GM10847 (cell line): ENCODE results near the gene DNMBP.

Experiments
- POLR2A ChIP-seq: IDR thresholded peaks from 2 replicates; pipeline ENCODE4 v1.6.1; 2011; ENCODE audit not compliant: insufficient read length; ENCODE audit errors: extremely low read depth

Gene DNMBP

GRCh38 chr10:99914236-99914635 lies 95.5 kb downstream of the DNMBP start:
- TF ChIP-seq POLR2A = no peak

DNA sequence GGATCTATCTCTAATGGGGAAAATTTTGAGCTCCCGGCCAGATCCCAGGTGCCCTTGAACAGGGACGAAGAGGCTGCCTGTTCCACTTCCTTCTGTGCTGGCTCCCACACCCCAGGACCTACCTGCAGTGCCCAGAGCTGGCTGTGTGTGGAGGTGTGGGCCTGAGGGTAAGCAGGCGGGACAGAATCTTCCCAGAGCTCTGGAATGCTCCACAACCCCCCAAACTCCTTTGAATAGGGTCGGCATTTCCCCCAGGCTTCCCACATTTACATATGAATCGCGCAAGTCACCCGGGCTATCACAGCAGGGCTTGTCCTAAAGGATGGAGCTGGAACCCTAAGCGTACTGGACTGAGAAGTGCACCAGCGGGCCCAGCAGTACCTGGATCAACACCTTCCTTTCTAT lies 95.9 kb downstream of the DNMBP start:
- TF ChIP-seq POLR2A = no peak

DNA sequence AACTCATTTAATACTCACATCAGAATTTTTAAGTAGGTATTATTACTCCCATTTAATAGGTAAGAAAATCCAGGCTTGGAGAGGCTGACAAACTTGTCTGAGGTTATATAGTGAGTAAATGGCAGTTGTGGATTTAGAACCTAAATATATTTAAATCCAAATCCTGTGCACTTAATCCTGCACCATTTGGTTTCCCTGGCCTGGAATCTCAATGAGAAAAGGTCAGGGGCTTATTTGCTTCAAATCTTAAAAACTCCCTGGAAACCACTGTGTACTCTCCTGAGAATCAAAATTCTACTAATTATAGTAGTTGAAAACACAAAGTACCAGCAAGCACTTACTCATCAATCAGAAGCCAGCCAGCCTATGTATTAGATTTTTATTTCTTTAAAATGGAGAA lies 97.7 kb downstream of the DNMBP start:
- no peak for TF ChIP-seq POLR2A

DNA sequence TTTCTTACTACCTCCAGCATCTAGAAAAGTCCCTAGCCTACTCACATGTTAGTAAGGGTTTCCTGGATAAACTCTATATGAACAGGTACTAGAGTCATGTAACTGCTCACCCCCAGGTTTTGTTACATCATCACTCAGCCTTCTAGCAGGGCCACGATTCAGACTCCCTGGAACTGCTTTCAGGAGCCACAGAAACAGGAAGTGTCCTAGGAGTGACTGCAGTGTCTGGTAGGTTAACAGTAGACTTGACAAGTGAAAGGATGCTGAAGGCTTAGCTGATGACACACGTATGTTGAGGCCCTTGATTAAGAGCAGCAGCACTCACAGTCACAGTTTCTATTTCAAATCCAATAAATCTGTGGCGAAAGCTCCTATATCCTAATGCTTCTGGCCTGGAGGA lies 101.2 kb downstream of the DNMBP start:
- no peak for TF ChIP-seq POLR2A

DNA sequence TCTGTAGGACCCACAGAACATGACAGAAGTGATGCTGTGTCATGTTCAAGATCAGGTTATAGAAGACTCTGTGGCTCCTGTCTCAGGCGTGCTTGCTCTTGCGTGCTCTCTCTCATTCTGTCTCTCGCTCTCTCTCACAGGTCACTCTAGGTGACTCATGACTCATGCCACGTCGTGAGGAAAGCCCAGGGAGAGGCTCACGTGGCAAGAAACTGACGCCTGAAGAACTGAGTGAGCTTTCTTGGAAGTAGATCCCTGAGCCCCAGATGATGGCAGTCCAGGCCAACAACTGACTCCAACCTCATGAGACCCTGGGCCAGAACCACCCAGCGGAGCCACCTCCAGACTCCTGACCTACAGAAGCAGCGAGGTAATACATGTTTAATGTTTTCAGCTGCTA lies 103.3 kb downstream of the DNMBP start:
- no peak for TF ChIP-seq POLR2A

DNA sequence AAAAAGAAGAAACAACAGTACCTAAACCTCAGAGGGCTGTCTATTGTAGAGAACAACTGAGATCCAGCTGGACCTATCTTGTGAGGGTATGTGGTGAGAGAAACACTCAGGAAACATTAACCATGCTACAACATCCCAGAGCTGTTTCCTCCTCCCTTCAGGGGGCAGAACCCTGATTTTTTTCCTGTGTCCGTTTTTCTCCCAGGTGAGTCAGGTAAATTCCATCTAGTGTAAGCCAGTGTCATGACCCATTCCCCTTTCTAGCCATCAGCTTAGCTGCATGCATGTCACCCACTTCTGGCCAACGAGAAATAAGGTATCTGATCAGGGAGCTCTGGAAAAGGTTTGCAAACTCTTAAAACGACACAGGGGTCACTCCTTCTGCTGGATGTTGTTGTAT lies 103.8 kb downstream of the DNMBP start:
- TF ChIP-seq POLR2A = no peak

GRCh38 chr10:99895867-99896266 lies 113.9 kb downstream of the DNMBP start:
- TF ChIP-seq POLR2A = no peak

DNA sequence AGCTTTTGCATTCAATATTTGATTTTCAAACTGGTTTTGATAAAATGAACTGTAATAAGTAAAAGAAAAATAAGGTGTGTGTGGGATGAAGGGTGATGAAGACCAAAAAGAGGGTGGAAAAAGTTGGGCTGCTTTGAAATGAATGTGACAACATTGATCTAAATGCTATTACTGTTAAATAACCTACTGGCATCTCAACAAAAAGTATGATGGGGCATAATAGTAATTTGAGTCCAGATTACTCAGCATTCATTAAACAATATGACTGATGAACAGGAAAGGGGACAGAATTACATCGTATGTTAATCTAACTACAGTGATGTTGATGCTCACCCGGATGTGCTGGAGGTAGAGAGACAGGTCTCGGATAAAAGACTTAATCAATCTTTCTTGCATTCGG lies 115.1 kb downstream of the DNMBP start:
- no peak for TF ChIP-seq POLR2A

- TF ChIP-seq POLR2A = no peak
Observed at GRCh38 chr10:99888622-99889021, 121.1 kb downstream of the DNMBP start.

GRCh38 chr10:99883523-99883922 lies 126.2 kb downstream of the DNMBP start:
- TF ChIP-seq POLR2A = no peak

- TF ChIP-seq POLR2A = no peak
Observed at GRCh38 chr10:99881371-99881770, 128.4 kb downstream of the DNMBP start.

GRCh38 chr10:99880080-99880835 lies 129.5 kb downstream of the DNMBP start:
- no peak for TF ChIP-seq POLR2A

- no peak for TF ChIP-seq POLR2A
Observed at GRCh38 chr10:99875473-99875872, 134.3 kb downstream of the DNMBP start.

DNA sequence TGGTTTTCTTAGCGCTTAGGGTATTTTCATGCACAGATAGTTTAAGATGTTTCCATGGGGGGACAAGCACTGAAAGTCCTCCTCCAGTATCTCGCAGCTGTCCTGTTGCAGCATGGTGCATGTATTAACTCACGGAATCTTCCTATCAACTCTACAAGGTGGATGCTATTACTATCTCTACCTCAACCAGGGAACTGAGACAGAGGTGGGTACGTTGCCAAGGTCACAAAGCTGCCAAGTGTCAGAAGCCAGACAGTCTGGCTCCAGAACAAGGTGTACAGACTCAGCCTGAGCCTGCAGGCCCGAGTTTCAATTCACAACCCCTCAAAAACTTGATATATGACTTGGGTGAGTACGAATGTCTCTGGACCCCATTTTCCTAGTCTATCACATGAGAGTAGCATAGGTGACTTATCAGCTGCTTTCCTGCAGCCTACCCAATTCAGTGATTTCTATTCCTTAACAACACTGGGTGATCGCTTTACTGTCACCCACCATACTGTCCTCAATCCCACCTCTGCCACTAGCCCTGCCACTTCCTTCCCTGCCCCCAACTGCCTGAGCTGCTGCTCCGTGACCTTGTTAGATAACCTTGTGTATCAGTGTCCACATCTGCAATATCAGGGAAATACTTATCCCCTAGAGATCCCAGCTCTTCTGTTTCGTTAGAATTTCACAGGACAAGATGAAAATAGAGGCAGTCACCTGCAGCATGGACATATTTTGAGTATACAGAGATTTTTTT lies 135.2 kb downstream of the DNMBP start:
- TF ChIP-seq POLR2A = no peak

GRCh38 chr10:99873846-99874245 lies 135.9 kb downstream of the DNMBP start:
- no peak for TF ChIP-seq POLR2A

DNA sequence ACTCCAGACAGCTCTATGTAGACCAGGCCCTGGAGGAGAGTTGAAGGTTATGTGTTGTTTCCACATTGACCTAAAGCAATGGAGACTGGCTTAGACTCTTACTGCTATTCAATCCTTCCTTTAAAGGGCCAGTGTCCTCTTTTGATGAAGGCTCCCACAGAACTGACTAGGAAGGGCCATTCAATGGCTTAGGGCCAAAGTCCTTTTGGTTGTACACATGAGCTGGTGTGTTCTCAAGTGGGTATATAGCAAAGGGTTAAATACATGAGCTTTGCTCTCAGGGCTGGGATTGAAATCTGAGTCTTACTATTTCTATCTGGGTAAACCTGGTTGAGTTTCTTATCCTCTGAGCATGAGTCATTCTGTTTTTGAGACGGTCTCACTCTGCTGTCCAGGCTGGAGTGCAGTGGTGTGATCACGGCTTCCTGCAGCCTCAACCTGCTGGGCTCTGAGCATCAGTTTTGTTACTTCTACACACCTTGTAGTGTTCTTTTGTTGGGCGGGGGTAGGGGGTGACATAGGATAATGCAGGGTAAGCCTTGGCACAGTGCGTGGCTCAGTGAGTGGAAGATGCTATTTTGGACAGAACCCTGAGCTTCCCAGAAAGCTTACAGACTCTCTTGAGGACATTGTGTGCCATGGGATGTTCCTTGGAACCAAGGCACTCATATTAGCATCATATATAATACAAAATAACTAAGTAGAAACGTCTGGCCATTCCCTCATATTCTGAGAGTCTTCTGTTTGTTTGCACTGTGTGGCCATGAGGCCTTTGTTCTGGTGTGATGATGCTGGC lies 137.2 kb downstream of the DNMBP start:
- TF ChIP-seq POLR2A = no peak

DNA sequence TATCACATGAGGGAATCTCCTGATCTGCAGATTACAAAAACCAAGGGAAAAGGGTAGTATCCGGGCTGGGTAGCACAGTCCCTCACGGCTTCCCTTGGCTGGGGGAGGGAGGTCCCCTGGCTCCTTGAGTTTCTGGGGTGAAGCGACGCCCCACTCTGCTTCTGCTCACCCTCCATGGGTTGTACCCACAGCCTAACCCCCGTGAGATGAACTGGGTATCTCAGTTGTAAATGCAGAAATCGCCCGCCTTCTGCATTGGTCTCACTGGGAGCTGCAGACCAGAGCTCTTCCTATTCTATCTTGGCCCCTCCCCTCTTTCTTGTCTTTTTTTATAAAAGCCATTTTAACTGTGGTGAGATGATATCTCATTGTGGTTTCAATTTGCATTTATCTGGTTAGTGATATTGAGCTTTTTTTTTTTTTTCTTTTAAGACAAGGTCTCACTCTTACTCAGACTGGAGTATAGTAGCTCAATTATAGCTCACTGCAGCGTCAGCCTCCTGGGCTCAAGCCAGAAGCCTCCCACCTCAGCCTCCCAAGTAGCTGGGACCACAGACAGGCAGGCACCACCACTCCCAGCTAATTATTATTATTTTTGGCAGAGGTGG lies 139.5 kb downstream of the DNMBP start:
- no peak for TF ChIP-seq POLR2A
